GM12878 (cell line): Measurements from ENCODE around the gene EHBP1L1.

Experiments used
- BMI1 ChIP-seq: fragments of 450-650 bp; IDR thresholded peaks from 2 replicates; pipeline ENCODE4 v1.6.1; 2016; ENCODE audit warnings: mild to moderate bottlenecking, moderate library complexity, borderline replicate concordance
- BRCA1 ChIP-seq: IDR thresholded peaks from 2 replicates; pipeline ENCODE4 v1.6.1; 2011; ENCODE audit warnings: low read depth, low read length, improper control_type of control experiment
- CHD1 ChIP-seq: IDR thresholded peaks from 2 replicates; pipeline ENCODE4 v1.6.1; 2012; ENCODE audit warnings: low read depth, low read length, improper control_type of control experiment
- EZH2 ChIP-seq: IDR thresholded peaks from 2 replicates; pipeline ENCODE4 v1.6.1; 2012; ENCODE audit warnings: low read depth, mild to moderate bottlenecking, control low read depth, inconsistent platforms, low read length, borderline replicate concordance; ENCODE audit not compliant: control insufficient read depth
- MTA2 ChIP-seq: fragments of 450-650 bp; IDR thresholded peaks from 2 replicates; pipeline ENCODE4 v1.6.1; 2016; ENCODE audit warnings: low read depth, mild to moderate bottlenecking, moderate library complexity
- MXI1 ChIP-seq: fragments of 150-350 bp; IDR thresholded peaks from 2 replicates; pipeline ENCODE4 v1.6.1; 2011; ENCODE audit warnings: low read depth, mild to moderate bottlenecking, inconsistent platforms, low read length, improper control_type of control experiment
- POLR2A ChIP-seq: IDR thresholded peaks from 2 replicates; pipeline ENCODE4 v1.6.1; 2011; ENCODE audit warnings: low read depth, mild to moderate bottlenecking, low read length
- RAD21 ChIP-seq: IDR thresholded peaks from 2 replicates; pipeline ENCODE4 v1.6.1; 2011; ENCODE audit warnings: mild to moderate bottlenecking, low read depth, low read length, moderate library complexity; ENCODE audit not compliant: insufficient read depth
- RFX5 ChIP-seq: IDR thresholded peaks from 2 replicates; pipeline ENCODE4 v1.6.1; 2011; ENCODE audit warnings: low read depth, low read length, improper control_type of control experiment
- SRF ChIP-seq, 2 experiments: IDR thresholded peaks; 2 replicates each; pipeline ENCODE4 v1.6.1; 2011; ENCODE audit warnings: low read depth in 2 of 2, low read length in 2 of 2, mild to moderate bottlenecking in 1 of 2, moderate library complexity in 1 of 2
- STAT3 ChIP-seq: IDR thresholded peaks from 2 replicates; pipeline ENCODE4 v1.6.1; 2011; ENCODE audit warnings: low read depth, low read length, improper control_type of control experiment
- TF ChIP-seq, protein P1 (sequence below), 3 experiments: IDR thresholded peaks in 2 of 3; conservative IDR thresholded peaks in 1 of 3; 2 replicates each; pipeline ENCODE4 v1.5.1; 2011; ENCODE audit warnings: low read depth in 3 of 3, low read length in 3 of 3, mild to moderate bottlenecking in 3 of 3, control low read depth in 2 of 3, moderate library complexity in 2 of 3, inconsistent platforms in 1 of 3, mixed read lengths in 1 of 3; ENCODE audit not compliant: control insufficient read depth in 2 of 3, insufficient read depth in 1 of 3; ENCODE audit errors: extremely low read depth in 1 of 3
- TF ChIP-seq, protein P2 (sequence below): fragments of 150-350 bp; IDR thresholded peaks from 2 replicates; pipeline ENCODE4 v1.6.1; 2014; ENCODE audit warnings: mild to moderate bottlenecking, low read depth, low read length
- TF ChIP-seq, protein P3 (sequence below): IDR thresholded peaks from 2 replicates; pipeline ENCODE4 v1.6.1; 2011; ENCODE audit warnings: low read depth, mild to moderate bottlenecking, low read length, moderate library complexity, borderline replicate concordance; ENCODE audit errors: extremely low read depth

DNA sequence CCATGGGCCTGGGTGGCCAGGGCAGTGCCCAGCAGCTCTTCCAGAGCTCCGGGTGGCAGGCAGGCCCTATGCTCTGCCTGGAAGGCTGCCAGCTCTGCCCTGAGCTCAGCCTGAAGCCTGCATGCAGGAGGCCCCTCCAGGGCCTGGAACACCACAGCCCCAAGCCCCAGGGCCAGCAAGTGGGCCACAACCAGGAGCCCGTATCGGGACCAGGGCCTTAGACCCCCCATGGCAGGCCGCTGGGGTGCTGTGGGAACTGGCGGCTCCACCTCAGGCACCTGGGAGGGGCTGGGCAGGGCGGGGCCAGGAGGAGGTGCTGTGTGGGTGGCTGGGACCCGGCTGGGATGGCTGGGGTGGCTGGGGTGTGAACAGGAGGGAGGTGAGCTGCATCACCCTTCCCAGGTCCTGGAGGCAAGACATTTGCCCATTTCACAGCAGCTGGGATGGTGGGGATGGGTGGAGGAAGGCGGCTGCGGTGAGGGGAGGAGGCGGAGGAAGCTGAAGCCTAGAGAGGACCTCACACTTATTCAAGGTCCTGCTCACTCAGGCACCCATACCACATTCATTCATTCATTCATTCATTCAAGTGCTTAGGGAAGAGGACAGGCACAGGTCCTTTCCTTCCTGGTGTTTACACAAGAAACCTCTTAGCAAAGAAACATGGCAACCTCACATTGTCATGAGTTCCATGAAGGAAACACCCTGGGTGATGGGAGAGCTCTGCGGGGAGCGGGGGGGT is 19.9 kb downstream of the EHBP1L1 start, which contains the start of gene KCNK7:
- TF ChIP-seq, protein P1, sequence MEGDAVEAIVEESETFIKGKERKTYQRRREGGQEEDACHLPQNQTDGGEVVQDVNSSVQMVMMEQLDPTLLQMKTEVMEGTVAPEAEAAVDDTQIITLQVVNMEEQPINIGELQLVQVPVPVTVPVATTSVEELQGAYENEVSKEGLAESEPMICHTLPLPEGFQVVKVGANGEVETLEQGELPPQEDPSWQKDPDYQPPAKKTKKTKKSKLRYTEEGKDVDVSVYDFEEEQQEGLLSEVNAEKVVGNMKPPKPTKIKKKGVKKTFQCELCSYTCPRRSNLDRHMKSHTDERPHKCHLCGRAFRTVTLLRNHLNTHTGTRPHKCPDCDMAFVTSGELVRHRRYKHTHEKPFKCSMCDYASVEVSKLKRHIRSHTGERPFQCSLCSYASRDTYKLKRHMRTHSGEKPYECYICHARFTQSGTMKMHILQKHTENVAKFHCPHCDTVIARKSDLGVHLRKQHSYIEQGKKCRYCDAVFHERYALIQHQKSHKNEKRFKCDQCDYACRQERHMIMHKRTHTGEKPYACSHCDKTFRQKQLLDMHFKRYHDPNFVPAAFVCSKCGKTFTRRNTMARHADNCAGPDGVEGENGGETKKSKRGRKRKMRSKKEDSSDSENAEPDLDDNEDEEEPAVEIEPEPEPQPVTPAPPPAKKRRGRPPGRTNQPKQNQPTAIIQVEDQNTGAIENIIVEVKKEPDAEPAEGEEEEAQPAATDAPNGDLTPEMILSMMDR (IDR thresholded peaks at IDR 0.05 in 2 of 3, conservative IDR thresholded peaks at IDR 0.05 in 1 of 3; ENCODE audit: control insufficient read depth in 2 of 3, extremely low read depth in 1 of 3, insufficient read depth in 1 of 3, low read depth in 3 of 3, low read length in 3 of 3) = no peak
- no peak for TF ChIP-seq RFX5
- TF ChIP-seq MXI1 = no peak
- TF ChIP-seq, protein P2, sequence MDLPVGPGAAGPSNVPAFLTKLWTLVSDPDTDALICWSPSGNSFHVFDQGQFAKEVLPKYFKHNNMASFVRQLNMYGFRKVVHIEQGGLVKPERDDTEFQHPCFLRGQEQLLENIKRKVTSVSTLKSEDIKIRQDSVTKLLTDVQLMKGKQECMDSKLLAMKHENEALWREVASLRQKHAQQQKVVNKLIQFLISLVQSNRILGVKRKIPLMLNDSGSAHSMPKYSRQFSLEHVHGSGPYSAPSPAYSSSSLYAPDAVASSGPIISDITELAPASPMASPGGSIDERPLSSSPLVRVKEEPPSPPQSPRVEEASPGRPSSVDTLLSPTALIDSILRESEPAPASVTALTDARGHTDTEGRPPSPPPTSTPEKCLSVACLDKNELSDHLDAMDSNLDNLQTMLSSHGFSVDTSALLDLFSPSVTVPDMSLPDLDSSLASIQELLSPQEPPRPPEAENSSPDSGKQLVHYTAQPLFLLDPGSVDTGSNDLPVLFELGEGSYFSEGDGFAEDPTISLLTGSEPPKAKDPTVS = no peak
- no peak for TF ChIP-seq BMI1
- no peak for TF ChIP-seq SRF (IDR thresholded peaks at IDR 0.05; ENCODE audit: low read depth in 2 of 2, low read length in 2 of 2)
- TF ChIP-seq EZH2 = no peak
- no peak for TF ChIP-seq RAD21
- TF ChIP-seq STAT3 = no peak
- TF ChIP-seq POLR2A = no peak; the same call in 1 of the 2 replicates
- TF ChIP-seq, protein P3, sequence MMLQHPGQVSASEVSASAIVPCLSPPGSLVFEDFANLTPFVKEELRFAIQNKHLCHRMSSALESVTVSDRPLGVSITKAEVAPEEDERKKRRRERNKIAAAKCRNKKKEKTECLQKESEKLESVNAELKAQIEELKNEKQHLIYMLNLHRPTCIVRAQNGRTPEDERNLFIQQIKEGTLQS = no peak
- no peak for TF ChIP-seq MTA2
- TF ChIP-seq CHD1 = no peak
- no peak for TF ChIP-seq BRCA1
